ENCODE measurements around the gene LYPLAL1.
"Not testable (repeated sequence)": the region's sequence is repeated elsewhere in the genome, so short reads cannot be mapped to it uniquely, and the experiment has no call there.

Gene LYPLAL1

GRCh38 chr1:219163401-219163954 lies 10.2 kb upstream of the LYPLAL1 start:
- no peak for DNase-seq (ENCODE audit: low read depth in 3 of 3)

GRCh38 chr1:219171192-219171935 lies 2.3 kb upstream of the LYPLAL1 start:
- no peak for DNase-seq (ENCODE audit: low read depth in 3 of 3)

GRCh38 chr1:219172821-219173220 lies 857 bp upstream of the LYPLAL1 start:
- DNase-seq (ENCODE audit: low read depth in 3 of 3): no peak

- no peak for DNase-seq (ENCODE audit: low read depth in 3 of 3)
These were observed 282 bp upstream of the LYPLAL1 start for GRCh38 chr1:219173434-219173757.

- DNase-seq (ENCODE audit: low read depth in 3 of 3): no peak
These were observed 958 bp downstream of the LYPLAL1 start for GRCh38 chr1:219174460-219175211.

GRCh38 chr1:219175212-219175564 lies 1.5 kb downstream of the LYPLAL1 start:
- DNase-seq (ENCODE audit: low read depth in 3 of 3): no peak

GRCh38 chr1:219176168-219176567 lies 2.5 kb downstream of the LYPLAL1 start:
- no peak for DNase-seq (ENCODE audit: low read depth in 3 of 3)

GRCh38 chr1:219177363-219177762 lies 3.7 kb downstream of the LYPLAL1 start:
- no peak for DNase-seq (ENCODE audit: low read depth in 3 of 3)

GRCh38 chr1:219177940-219178339 lies 4.3 kb downstream of the LYPLAL1 start:
- DNase-seq (ENCODE audit: low read depth in 3 of 3): no peak

GRCh38 chr1:219179293-219179692 lies 5.6 kb downstream of the LYPLAL1 start:
- no peak for DNase-seq (ENCODE audit: low read depth in 3 of 3)

- no peak for DNase-seq (ENCODE audit: low read depth in 3 of 3)
These were observed 10.7 kb downstream of the LYPLAL1 start for GRCh38 chr1:219184337-219184736.

- no peak for DNase-seq (ENCODE audit: low read depth in 3 of 3)
These were observed 11.9 kb downstream of the LYPLAL1 start for GRCh38 chr1:219185486-219186117.

GRCh38 chr1:219188331-219188803 lies 14.7 kb downstream of the LYPLAL1 start:
- no peak for DNase-seq (ENCODE audit: low read depth in 3 of 3)

- no peak for DNase-seq (ENCODE audit: low read depth in 3 of 3)
These were observed 15.5 kb downstream of the LYPLAL1 start for GRCh38 chr1:219189021-219189824.

- no peak for DNase-seq (ENCODE audit: low read depth in 3 of 3)
These were observed 16.3 kb downstream of the LYPLAL1 start for GRCh38 chr1:219189952-219190351.

GRCh38 chr1:219190605-219191004 lies 16.9 kb downstream of the LYPLAL1 start:
- no peak for DNase-seq (ENCODE audit: low read depth in 3 of 3)

- not testable (repeated sequence) for DNase-seq (ENCODE audit: low read depth in 3 of 3)
These were observed 22.2 kb downstream of the LYPLAL1 start for GRCh38 chr1:219195833-219196232.

GRCh38 chr1:219201656-219202055 lies 28.0 kb downstream of the LYPLAL1 start:
- no peak for DNase-seq (ENCODE audit: low read depth in 3 of 3)

- no peak for DNase-seq (ENCODE audit: low read depth in 3 of 3)
These were observed 28.9 kb downstream of the LYPLAL1 start for GRCh38 chr1:219202567-219202966.

GRCh38 chr1:219206350-219206749 lies 32.7 kb downstream of the LYPLAL1 start:
- no peak for DNase-seq (ENCODE audit: low read depth in 3 of 3)

GRCh38 chr1:219209578-219209977 lies 35.9 kb downstream of the LYPLAL1 start:
- no peak for DNase-seq (ENCODE audit: low read depth in 3 of 3)

GRCh38 chr1:219210067-219210466 lies 36.4 kb downstream of the LYPLAL1 start:
- no peak for DNase-seq (ENCODE audit: low read depth in 3 of 3)

Measured in stimulated activated CD4-positive, alpha-beta T cell treated with anti-CD3 and anti-CD28 coated beads, TNF-alpha, amount 100 ng/mL, for 48 hours (primary cell).